ENCODE results near the gene C6orf89.

The C6orf89 gene

GRCh38 chr6:36953931-36954261, 68.1 kb downstream of the C6orf89 start:
- no peak for DNase-seq

- no peak for DNase-seq
These were observed 68.6 kb downstream of the C6orf89 start, which contains the start of gene PI16 for GRCh38 chr6:36954262-36954931. TSS of gene PI16 (plus strand) at chr6:36954738. CDS start at chr6:36954761, 23 bp downstream.

GRCh38 chr6:36955136-36955535, 69.4 kb downstream of the C6orf89 start:
- no peak for DNase-seq

GRCh38 chr6:36955671-36956445, 70.1 kb downstream of the C6orf89 start:
- no peak for DNase-seq

GRCh38 chr6:36956446-36956820, 70.7 kb downstream of the C6orf89 start:
- no peak for DNase-seq

- DNase-seq = no peak
These were observed 72.1 kb downstream of the C6orf89 start for GRCh38 chr6:36957773-36958271.

- no peak for DNase-seq
These were observed 73.2 kb downstream of the C6orf89 start for GRCh38 chr6:36958775-36959554.

- no peak for DNase-seq
These were observed 74.0 kb downstream of the C6orf89 start for GRCh38 chr6:36959555-36960250.

GRCh38 chr6:36961441-36962435, 76.0 kb downstream of the C6orf89 start:
- no peak for DNase-seq

- DNase-seq = peak; percentile 37
These were observed 77.1 kb downstream of the C6orf89 start for GRCh38 chr6:36962874-36963273.

- no peak for DNase-seq
These were observed 77.9 kb downstream of the C6orf89 start for GRCh38 chr6:36963451-36964290.

GRCh38 chr6:36964349-36964748, 78.6 kb downstream of the C6orf89 start:
- DNase-seq = no peak

GRCh38 chr6:36964908-36965307, 79.2 kb downstream of the C6orf89 start:
- no peak for DNase-seq

- no peak for DNase-seq
These were observed 81.5 kb downstream of the C6orf89 start for GRCh38 chr6:36967301-36967700.

GRCh38 chr6:36967757-36968156, 82.0 kb downstream of the C6orf89 start:
- DNase-seq = no peak

GRCh38 chr6:36968266-36968977, 82.7 kb downstream of the C6orf89 start:
- DNase-seq = no peak

GRCh38 chr6:36969240-36969691, 83.5 kb downstream of the C6orf89 start:
- DNase-seq = no peak

- no peak for DNase-seq
These were observed 84.5 kb downstream of the C6orf89 start for GRCh38 chr6:36969988-36970891.
